Uterus (tissue), 4 donors: ENCODE data around the gene MAGI3. TPM values are rescaled to one million over a fixed set of nuclear protein-coding genes. Genes with fewer than 3 reads are reported as not detected.

Experiments used
- DNase-seq, 2 donors: peaks; one replicate each; pipeline ENCODE4 v3.0.0-alpha.2; 2019 to 2020
- H3K27ac ChIP-seq, 2 donors: fragments of 200-600 bp; sonication (generic); 1 replicate in 1 of 2; 2 replicates in 1 of 2; pipeline ENCODE4 v1.5.1; 2016 to 2018
- H3K27me3 ChIP-seq, 2 donors: fragments of 200-600 bp; sonication (generic); one replicate each; pipeline ENCODE4 v1.5.1; 2018 to 2019; ENCODE audit warnings: control low read depth in 1 of 2
- H3K36me3 ChIP-seq, 2 donors: fragments of 200-600 bp; sonication (generic); one replicate each; pipeline ENCODE4 v1.5.1; 2019; ENCODE audit warnings: control low read depth in 1 of 2
- H3K4me1 ChIP-seq, 2 donors: fragments of 200-600 bp; sonication (generic); one replicate each; pipeline ENCODE4 v1.5.1; 2018 to 2019; ENCODE audit warnings: control low read depth in 1 of 2
- H3K4me3 ChIP-seq, 2 donors: fragments of 200-600 bp; sonication (generic); 1 replicate in 1 of 2; 2 replicates in 1 of 2; pipeline ENCODE4 v1.5.1; 2018 to 2019; ENCODE audit warnings: mild to moderate bottlenecking in 1 of 2
- H3K9me3 ChIP-seq, 2 donors: fragments of 200-600 bp; sonication (generic); one replicate each; pipeline ENCODE4 v1.5.1; 2019; ENCODE audit warnings: control low read depth in 1 of 2
- CTCF ChIP-seq, 4 experiments: fragments of 200-600 bp in 2 of 4; fragments of 450-650 bp in 2 of 4; sonication (generic) in 2 of 4; IDR thresholded peaks; one replicate each; pipeline ENCODE4 v1.5.1; 2016 to 2019; ENCODE audit warnings: antibody characterized with exemption in 4 of 4, mild to moderate bottlenecking in 2 of 4, moderate library complexity in 1 of 4
- POLR2A ChIP-seq, 2 donors: fragments of 450-650 bp; IDR thresholded peaks; one replicate each; pipeline ENCODE4 v1.6.1; 2016; ENCODE audit warnings: antibody characterized with exemption in 2 of 2, mild to moderate bottlenecking in 1 of 2, moderate library complexity in 1 of 2
- intact Hi-C: fragments of 100-400 bp; cut with DNase I; formaldehyde crosslinking; loops from one replicate; pipeline ENCODE4 v1.15.1; 2023; ENCODE audit warnings: low total_unique reads
- total RNA-seq, 4 donors: library from RNA; depleted of rRNA in 3 of 4; stranded (reverse); fragments of >200 nt in 3 of 4; gene quantifications; one replicate each; pipeline versions ENCODE4 v1.1.0 to v1.2.4, GENCODE V29; 2014 to 2023
- donor health status: DM: yes; HTN: yes; CAD: no.

MAGI3 gene
- total RNA-seq, 4 donors from 2014 or later = 12.4 to 37.5 (median 26.4) TPM

DNA sequence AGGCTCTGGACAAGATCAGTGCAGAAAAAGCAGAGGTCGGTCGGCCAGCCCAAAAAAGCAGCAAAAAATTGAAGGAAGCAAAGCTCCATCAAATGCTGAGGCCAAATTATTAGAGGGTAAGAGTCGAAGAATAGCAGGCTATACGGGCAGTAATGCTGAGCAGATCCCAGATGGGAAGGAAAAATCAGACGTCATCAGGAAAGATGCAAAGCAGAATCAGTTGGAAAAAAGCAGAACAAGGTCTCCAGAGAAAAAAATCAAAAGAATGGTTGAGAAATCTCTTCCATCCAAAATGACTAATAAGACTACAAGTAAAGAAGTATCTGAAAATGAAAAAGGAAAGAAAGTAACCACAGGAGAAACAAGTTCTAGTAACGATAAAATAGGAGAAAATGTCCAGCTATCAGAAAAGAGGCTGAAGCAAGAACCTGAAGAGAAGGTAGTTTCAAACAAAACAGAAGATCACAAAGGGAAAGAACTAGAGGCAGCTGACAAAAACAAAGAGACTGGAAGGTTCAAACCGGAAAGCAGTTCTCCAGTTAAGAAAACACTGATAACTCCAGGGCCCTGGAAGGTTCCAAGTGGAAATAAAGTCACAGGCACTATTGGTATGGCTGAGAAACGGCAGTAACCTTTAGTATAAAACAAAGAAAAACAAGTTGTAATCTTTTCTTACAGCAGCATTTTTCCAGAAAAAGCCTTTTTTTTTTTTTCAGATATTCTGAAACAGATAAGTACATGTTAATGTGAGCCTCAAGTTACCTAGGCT lies 293.3 kb downstream of the MAGI3 start:
- Histone ChIP-seq H3K36me3 (no peaks in the 10 kb centered on the region), H3K27me3 (no peaks in the 10 kb centered on the region), H3K27ac (peak overlapping the region; percentile 55 to 69), H3K4me1 (no peaks in the 10 kb centered on the region), H3K4me3 (no peak overlapping the region), H3K9me3 (no peaks in the 10 kb centered on the region)
- no peak for TF ChIP-seq CTCF (IDR thresholded peaks at IDR 0.05)
- intact Hi-C loops = no loop called here
- DNase-seq = peak in 1 of 2 donors; percentile 21

DNA sequence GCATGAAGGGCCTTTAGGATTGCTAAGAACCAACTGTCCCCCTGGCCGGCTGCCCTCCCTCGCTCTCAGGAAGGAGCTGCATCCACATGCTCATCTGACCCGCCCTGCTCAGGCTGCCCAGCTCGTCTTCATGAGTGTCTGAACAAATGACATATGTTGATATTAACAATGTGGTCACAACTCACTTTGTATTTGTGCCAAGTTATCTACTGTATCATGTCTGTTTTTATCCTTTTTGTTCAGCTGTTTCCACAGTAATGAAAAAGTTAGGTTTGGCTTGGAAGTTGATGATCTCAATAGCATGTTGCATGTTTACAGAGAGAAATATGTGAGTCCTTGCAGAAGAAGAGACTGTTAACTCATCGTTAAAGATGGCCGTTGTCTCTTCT lies 293.8 kb downstream of the MAGI3 start:
- no peaks in the 10 kb centered on the region for H3K36me3 ChIP-seq
- peak; percentile 63 to 64 for DNase-seq
- intact Hi-C loops = no loop called here
- no peaks in the 10 kb centered on the region for H3K9me3 ChIP-seq
- no peaks in the 10 kb centered on the region for H3K4me1 ChIP-seq
- peak overlapping the region; percentile 55 to 69 for H3K27ac ChIP-seq
- H3K27me3 ChIP-seq = no peaks in the 10 kb centered on the region
- H3K4me3 ChIP-seq = no peak overlapping the region
- TF ChIP-seq CTCF (IDR thresholded peaks at IDR 0.05) (no peak), POLR2A (IDR thresholded peaks at IDR 0.05) (no peak)

DNA sequence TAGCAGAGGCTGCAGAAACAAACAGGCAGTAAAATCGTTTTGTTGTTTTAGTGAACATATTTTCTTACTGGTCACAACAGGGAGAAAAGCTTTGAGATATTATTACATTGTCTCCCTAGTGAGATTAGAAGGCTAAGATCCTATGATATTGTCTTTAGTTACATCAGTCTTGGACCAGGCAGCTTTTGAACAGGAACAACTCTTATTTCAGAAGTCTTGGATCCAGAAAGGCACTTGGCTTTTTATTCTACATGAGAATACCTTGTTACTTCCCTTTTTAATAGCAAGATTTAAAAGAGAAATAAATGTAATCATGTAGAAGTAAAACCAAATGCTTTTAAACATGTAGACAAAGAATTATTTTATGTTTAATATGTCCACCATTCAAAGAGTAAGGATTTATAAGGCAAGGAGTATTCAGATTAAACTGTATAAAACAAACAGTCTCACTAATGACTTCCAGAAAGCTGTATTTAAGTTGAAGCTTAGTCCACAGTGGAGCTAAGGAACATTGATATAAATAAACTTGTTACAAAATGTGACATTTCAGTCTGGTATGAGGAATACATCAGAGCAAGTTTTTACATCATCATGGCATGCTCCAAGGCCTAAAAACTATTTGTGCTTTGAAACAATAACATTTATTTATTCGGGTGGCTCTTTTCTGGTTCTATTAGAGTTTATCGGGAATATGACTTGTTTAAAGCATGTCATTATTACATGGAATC lies 296.7 kb downstream of the MAGI3 start:
- Histone ChIP-seq H3K4me1 (no peaks in the 10 kb centered on the region), H3K4me3 (no peak overlapping the region), H3K27ac (no peak overlapping the region), H3K27me3 (no peaks in the 10 kb centered on the region), H3K36me3 (no peaks in the 10 kb centered on the region), H3K9me3 (no peaks in the 10 kb centered on the region)
- TF ChIP-seq POLR2A (IDR thresholded peaks at IDR 0.05) (no peak), CTCF (IDR thresholded peaks at IDR 0.05) (no peak)
- intact Hi-C loops = no loop called here
- DNase-seq = no peak

DNA sequence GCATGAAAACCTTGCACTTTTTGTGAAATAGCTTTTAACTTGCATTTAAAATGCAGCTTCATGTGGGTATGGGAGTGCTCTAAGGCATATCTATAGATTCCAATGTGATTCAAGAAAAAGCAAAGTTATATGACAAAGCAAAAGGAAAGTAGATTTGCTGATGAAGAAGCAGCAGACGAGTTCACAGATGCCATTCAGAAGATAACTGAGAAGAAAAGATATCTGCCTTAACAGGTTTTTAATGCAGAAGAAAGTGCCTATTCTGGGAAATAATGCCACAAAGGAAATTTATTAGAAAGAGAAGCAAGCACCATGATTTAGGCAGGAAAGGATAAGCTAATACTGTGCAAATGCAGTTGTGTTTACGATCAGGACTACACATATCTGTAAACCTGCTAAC lies 300.9 kb downstream of the MAGI3 start:
- no peaks in the 10 kb centered on the region for H3K36me3 ChIP-seq
- no peak for TF ChIP-seq POLR2A (IDR thresholded peaks at IDR 0.05)
- no peak for TF ChIP-seq CTCF (IDR thresholded peaks at IDR 0.05)
- H3K27me3 ChIP-seq = no peaks in the 10 kb centered on the region
- H3K9me3 ChIP-seq = peaks cover 0 to 5% of the 10 kb centered on the region in 2 donors
- no peak overlapping the region for H3K4me3 ChIP-seq
- intact Hi-C loops = no loop called here
- no peak overlapping the region for H3K27ac ChIP-seq
- DNase-seq = no peak
- H3K4me1 ChIP-seq = no peaks in the 10 kb centered on the region

DNA sequence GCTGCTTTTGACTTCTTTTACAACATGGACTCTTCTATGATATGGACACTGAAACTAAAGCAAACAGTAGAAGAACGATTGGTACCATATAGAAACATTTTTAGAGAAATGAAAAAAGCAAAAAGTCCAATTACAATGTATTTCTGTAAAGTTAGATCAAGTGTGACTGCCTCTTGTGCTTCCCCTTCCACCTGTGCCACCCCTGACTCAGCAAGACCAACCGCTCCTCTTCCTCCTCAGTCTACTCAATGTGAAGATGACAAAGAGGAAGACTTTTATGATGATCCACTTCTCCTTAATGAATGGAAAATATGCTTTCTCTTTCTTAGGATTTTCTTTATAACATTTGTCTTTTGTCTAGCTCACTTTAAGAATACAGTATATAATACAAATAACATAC lies 302.0 kb downstream of the MAGI3 start:
- H3K36me3 ChIP-seq = no peaks in the 10 kb centered on the region
- TF ChIP-seq POLR2A (IDR thresholded peaks at IDR 0.05) (no peak), CTCF (IDR thresholded peaks at IDR 0.05) (no peak)
- H3K4me1 ChIP-seq = no peaks in the 10 kb centered on the region
- DNase-seq = no peak
- no peak overlapping the region for H3K4me3 ChIP-seq
- no peaks in the 10 kb centered on the region for H3K27me3 ChIP-seq
- H3K9me3 ChIP-seq = peaks cover 0 to 5% of the 10 kb centered on the region in 2 donors
- intact Hi-C loops = no loop called here
- no peak overlapping the region for H3K27ac ChIP-seq
